ENCODE data around the gene SLC4A8.

DNA sequence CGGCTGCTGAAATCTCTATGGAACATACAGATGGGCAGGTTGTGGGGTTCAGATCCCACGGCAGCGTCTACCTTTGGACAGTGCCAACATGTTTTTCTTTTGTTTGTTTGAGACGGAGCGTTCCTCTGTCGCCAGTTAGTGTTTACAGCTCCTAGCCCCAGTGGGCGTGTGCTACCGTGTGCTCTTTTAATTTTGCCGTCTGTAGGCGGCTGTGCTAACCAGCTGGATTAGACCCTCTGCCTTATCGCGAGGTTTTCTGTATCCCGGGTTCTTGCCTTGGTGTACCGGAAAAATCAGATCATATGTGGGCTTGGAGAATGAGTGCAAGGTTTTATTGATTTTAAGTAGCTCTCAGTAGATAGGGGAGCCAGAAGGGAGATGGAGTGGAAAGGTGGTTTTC is 23.6 kb upstream of the SLC4A8 start:
- TF ChIP-seq POLR2AphosphoS5 (IDR thresholded peaks at IDR 0.05): no peak
- TF ChIP-seq POLR2A (IDR thresholded peaks at IDR 0.05): no peak
